DND-41 (cell line): Measurements from ENCODE around the gene MPO.

Experiments
- CTCF ChIP-seq: IDR thresholded peaks from 2 replicates; pipeline ENCODE4 v1.5.1; 2012; ENCODE audit warnings: borderline replicate concordance, low read length, moderate library complexity, mild to moderate bottlenecking; ENCODE audit not compliant: poor library complexity, severe bottlenecking; ENCODE audit errors: extremely low read depth
- EZH2 ChIP-seq: IDR thresholded peaks from 3 replicates; pipeline ENCODE4 v1.6.1; 2012; ENCODE audit warnings: borderline replicate concordance, low read depth, mild to moderate bottlenecking, moderate library complexity, low read length, inconsistent platforms; ENCODE audit not compliant: severe bottlenecking

DNA sequence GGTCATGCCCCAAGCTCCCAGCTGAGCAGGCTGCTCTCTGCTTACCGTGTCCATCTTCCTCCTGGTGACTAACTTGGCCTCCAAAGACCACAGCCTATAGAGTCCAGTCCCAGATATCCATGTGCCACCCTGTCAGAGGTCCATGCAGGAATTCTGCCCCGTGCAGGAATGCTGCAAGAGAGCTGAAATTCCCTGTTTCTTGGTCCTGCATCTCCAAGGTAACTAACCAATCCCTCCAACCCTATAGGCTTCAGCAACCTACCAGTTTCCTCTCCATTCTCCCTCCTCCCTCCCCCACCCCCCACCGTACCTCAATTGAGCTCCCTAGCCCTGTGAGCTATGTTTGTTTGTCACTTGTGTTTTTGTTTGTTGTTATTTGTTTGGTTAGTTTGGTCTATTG, 52.1 kb downstream of the MPO start:
- TF ChIP-seq CTCF (no peak), EZH2 (no peak)
